Activated CD4-positive, alpha-beta T cell treated with anti-CD3 and anti-CD28 coated beads for 1 hour (primary cell): ENCODE results near the gene SNX32.

ENCODE experiments used
- DNase-seq: peaks from one replicate; pipeline ENCODE4 v3.0.0-alpha.2; 2020

Gene SNX32

DNA sequence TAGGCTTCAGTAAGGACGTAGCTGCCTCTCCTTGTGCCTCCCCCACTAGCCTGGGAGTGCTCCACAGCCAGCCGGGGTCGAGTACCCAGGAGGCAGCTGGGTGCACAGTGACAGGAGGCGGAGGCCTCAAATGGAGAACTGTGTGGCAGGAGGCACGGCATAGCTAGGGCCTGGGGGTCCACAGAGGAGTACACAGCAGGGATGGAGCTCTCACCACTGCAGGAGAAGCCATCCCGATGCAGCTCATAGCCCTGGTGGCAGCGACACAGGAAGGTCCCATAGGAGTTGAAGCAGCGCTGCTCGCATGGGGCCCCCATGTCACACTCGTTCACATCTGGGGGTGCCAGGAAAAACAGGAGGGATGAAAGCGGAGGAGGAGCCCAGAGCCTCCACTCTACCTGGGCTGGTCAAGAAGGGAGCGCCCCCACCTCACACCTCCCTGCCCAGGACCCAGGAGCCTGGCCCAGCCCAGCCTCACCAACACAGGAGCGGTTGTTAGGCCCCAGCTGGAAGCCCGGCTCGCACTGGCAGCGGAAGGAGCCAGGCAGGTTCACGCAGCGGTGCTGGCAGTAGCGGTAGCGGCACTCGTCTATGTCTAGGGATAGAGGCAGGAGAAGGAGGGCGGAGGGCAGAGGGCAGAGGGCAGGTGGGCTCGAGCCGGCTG, 36.0 kb downstream of the SNX32 start:
- DNase-seq: no peak

GRCh38 chr11:65870307-65870658, 36.5 kb downstream of the SNX32 start:
- no peak for DNase-seq

GRCh38 chr11:65870706-65871681, 37.2 kb downstream of the SNX32 start:
- no peak for DNase-seq

DNA sequence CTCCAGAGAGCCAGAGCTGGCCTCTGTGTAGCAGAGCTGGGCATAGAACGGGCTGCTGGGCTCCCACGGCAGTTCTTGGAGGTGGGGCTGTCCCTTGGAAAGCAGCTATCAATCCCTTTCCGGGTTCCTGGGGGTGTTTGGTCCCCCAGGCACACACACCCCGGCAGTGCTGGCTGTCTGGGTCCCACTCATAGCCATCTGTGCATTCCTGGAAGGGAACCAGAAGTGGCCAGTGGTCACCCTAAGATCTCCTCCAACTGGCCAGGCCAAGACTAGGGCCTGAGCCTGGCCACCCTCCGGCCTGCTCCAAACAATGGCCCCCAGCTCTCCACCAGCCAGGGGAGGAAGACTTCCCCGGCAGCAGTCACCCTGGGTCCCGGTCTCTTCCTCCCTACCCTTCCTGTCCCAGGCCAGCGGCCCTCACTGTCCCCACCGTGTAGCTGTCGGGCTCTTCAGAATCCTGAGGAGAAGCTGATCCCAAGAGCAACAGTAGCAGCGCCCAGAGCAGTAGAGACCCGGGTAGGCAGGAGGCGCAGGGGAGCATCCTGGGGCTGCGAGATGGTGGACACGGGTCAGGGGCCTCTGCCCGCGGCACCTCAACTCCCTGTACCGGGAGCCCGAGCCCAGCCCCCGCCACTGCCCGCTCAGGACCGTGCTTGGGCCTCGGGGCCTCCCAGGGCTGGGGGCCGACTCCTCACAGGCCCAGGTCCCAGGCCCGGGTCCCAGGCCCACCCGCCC, 38.2 kb downstream of the SNX32 start:
- DNase-seq: no peak

DNA sequence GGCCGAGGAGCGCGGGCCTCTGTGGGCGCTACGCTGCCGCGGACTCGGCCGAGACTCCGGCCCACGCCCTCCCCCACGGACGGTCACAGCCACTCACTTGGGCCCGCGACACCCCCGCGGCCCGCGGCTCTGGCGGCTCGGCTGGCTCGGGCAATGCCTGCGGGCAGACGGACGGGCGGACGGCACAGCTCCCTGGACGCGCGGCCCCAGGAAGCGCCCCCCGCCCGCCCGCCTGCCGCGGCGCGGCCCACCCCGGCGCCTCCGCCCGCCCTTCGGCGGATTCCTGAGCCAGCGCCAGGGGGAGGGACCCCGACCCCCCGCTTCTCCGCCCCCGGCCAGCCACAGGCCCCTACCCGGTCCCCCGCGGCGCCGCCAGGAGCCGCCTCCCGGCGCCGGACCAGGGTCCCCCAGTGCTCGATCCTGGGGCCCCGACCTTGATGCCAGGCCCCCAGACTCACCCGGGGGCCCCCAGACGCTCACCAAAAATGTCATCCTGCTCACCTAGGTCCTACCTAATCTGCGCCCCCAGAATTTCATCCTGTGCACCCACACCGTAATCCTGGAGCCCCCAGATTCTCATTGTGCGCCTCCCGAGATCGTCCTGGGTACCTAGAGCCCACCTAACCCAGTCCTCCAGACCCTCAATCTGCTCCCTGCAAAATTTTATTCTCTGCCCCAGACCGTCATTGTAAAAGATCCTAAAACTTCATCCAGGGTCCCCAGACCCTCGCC, 39.0 kb downstream of the SNX32 start, which contains the start of gene EFEMP2:
EFEMP2 (minus strand) TSS at position 215 of the 732 bp plus-strand sequence. CDS start 446 bp downstream, outside the sequence.
- DNase-seq: no peak

- DNase-seq: peak; percentile 96
These were observed 39.8 kb downstream of the SNX32 start for GRCh38 chr11:65873318-65874156.

- no peak for DNase-seq
These were observed 45.9 kb downstream of the SNX32 start, which contains the start of gene CTSW for GRCh38 chr11:65879617-65880016. TSS of gene CTSW (plus strand) at chr11:65879837. CDS start at chr11:65879855, 18 bp downstream.

DNA sequence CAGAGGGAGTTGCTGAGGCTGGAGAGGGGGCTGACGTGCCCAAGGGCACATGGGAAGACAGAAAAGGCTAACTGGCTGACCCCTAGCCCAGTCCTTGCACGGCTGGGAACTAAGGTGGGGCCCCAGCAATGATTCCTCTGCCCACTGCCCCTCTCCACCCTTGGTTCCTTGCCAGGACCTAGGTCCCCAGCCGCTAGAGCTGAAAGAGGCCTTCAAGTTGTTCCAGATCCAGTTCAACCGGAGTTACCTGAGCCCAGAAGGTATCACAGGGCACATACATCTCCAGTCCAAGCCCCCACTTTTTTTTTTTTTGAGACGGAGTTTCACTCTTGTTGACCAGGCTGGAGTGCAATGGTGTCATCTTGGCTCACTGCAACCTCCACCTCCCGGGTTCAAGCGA, 46.3 kb downstream of the SNX32 start:
- no peak for DNase-seq

GRCh38 chr11:65880844-65881421, 47.2 kb downstream of the SNX32 start:
- DNase-seq: no peak

DNA sequence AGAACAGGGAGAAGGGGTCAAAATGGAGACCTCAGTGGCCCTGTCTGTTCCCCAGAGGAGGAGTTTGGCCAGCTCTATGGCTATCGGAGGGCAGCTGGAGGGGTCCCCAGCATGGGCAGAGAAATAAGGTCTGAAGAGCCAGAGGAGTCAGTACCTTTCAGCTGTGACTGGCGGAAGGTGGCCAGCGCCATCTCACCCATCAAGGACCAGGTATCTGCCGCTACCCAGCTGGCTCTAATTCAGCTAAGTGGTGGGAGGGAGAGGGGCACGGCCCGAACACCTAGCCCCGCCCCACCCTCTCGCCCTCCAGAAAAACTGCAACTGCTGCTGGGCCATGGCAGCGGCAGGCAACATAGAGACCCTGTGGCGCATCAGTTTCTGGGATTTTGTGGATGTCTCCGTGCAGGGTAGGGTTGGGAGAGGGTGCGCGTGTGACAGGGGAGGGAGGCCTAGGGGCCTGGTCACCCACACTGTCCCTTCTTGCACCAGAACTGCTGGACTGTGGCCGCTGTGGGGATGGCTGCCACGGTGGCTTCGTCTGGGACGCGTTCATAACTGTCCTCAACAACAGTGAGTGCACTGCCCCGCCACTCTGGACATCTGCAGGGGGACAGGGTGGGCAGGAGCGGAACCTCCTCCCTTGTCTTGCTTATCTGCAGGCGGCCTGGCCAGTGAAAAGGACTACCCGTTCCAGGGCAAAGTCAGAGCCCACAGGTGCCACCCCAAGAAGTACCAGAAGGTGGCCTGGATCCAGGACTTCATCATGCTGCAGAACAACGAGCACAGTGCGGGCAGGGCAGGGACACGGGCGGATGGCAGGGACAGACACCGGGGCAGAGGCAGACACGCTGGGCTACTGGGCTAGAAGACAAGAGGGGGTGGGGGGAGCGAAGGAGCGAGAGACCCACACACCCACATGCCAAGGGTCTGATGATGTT, 48.6 kb downstream of the SNX32 start:
- DNase-seq: no peak

GRCh38 chr11:65883058-65883761, 49.4 kb downstream of the SNX32 start:
- DNase-seq: no peak

GRCh38 chr11:65883786-65884715, 50.3 kb downstream of the SNX32 start:
- DNase-seq: no peak

- DNase-seq: peak; percentile 71
These were observed 50.9 kb downstream of the SNX32 start for GRCh38 chr11:65884716-65885092.

GRCh38 chr11:65885231-65885630, 51.5 kb downstream of the SNX32 start:
- DNase-seq: no peak

DNA sequence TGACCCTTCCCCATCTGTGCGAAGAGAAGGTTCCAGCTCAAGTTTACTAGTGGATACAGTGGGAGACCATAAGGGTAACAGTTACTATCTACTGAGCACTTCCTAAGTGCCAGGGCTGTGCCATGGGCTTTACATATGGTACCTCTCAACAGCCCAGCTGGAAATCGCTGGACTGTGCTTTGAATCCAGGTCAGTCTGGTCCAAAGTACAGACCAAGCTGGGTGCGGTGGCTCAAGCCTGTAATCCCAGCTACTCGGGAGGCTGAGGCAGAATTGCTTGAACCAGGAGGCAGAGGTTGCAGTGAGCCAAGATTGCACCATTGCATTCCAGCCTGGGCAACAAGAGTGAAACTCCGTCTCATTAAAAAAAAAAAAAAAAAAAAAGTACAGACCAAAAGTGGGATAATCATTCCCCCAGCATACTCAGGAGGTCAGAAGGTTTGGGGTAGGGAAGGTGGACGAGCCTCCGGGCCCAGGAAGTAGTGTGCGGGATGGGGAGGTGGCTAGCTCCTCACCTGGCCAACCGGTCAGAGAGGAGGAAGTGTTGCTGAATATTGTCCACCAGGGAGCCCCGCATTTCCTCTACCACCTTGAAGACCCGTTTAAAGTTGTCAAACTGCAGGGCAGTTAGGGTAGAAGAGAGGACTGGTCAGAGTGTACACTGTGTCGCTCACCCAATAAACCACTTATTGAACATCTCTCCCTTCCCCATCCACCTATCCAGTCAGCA, 52.2 kb downstream of the SNX32 start:
- DNase-seq: no peak

GRCh38 chr11:65886826-65887722, 53.3 kb downstream of the SNX32 start:
- DNase-seq: no peak
